Stomach (tissue), 9 donors: ENCODE data around the gene D2HGDH. TPM values are rescaled to one million over a fixed set of nuclear protein-coding genes. Genes with fewer than 3 reads are reported as not detected.
A peak's percentile ranks its signal among the peaks of the same experiment; 100 is the strongest.
"Not testable (repeated sequence)": the region's sequence is repeated elsewhere in the genome, so short reads cannot be mapped to it uniquely, and the experiment has no call there.

ENCODE experiments used
- DNase-seq, 2 donors: peaks; one replicate each; pipeline versions ENCODE4 v3.0.0 to v3.0.0-alpha.2; 2013 to 2019
- H3K27ac ChIP-seq, 5 donors: fragments of 200-600 bp in 4 of 5; sonication (generic) in 4 of 5; one replicate each; pipeline ENCODE4 v1.5.1; 2013 to 2019; ENCODE audit warnings: mild to moderate bottlenecking in 1 of 5, moderate library complexity in 1 of 5
- H3K27me3 ChIP-seq, 3 donors: fragments of 200-600 bp; sonication (generic); one replicate each; pipeline ENCODE4 v1.5.1; 2017 to 2019; ENCODE audit warnings: mixed run types in 1 of 3
- H3K36me3 ChIP-seq, 4 donors: fragments of 200-600 bp; sonication (generic); 1 replicate in 3 of 4; 2 replicates in 1 of 4; pipeline ENCODE4 v1.5.1; 2016 to 2019
- H3K4me1 ChIP-seq, 4 donors: fragments of 200-600 bp; sonication (generic); one replicate each; pipeline ENCODE4 v1.5.1; 2016 to 2019
- H3K4me3 ChIP-seq, 4 donors: fragments of 200-600 bp; sonication (generic) in 3 of 4; one replicate each; pipeline ENCODE4 v1.5.1; 2016 to 2019; ENCODE audit warnings: mild to moderate bottlenecking in 1 of 4
- H3K9me3 ChIP-seq, 4 donors: fragments of 200-600 bp; sonication (generic); one replicate each; pipeline ENCODE4 v1.5.1; 2016 to 2019
- EP300 ChIP-seq: sonication (generic); formaldehyde crosslinking; IDR thresholded peaks from one replicate; pipeline ENCODE4 v1.6.1; 2017; ENCODE audit warnings: antibody characterized with exemption
- POLR2A ChIP-seq, 4 donors: fragments of 450-650 bp; IDR thresholded peaks; one replicate each; pipeline ENCODE4 v1.6.1; 2016; ENCODE audit warnings: antibody characterized with exemption in 4 of 4, control low read depth in 2 of 4, mild to moderate bottlenecking in 1 of 4, moderate library complexity in 1 of 4
- POLR2AphosphoS5 ChIP-seq, 3 donors: sonication (generic); formaldehyde crosslinking; IDR thresholded peaks; one replicate each; pipeline ENCODE4 v1.6.1; 2016; ENCODE audit warnings: antibody characterized with exemption in 3 of 3
- WGBS, 5 donors: extraction: QIAGEN DNeasy Blood & Tissue Kit in 3 of 5; methylation state at CpG; one replicate each; pipeline versions ENCODE4 v1.1.5 to v1.1.7; 2013 to 2018; 5-methylcytosine and 5-hydroxymethylcytosine counted together
- intact Hi-C: fragments of 100-400 bp; cut with DNase I; formaldehyde crosslinking; loops from one replicate; pipeline ENCODE4 v1.15.1; 2023; ENCODE audit warnings: low total_unique reads
- polyA plus RNA-seq, 3 donors: library from polyadenylated mRNA; stranded (reverse); fragments of 200-250 nt; gene quantifications; one replicate each; pipeline ENCODE4 v1.2.3, GENCODE V29; 2013
- total RNA-seq, 5 donors: library from RNA; depleted of rRNA; stranded (reverse); fragments of >200 nt; gene quantifications; one replicate each; pipeline versions ENCODE4 v1.1.0 to v1.2.3, GENCODE V29; 2014 to 2016
- TF ChIP-seq, protein P1 (sequence below), 7 experiments: fragments of 450-650 bp in 4 of 7; fragments of 200-600 bp in 3 of 7; sonication (generic) in 3 of 7; IDR thresholded peaks; one replicate each; pipeline ENCODE4 v1.5.1; 2016 to 2019; ENCODE audit warnings: antibody characterized with exemption in 7 of 7, control low read depth in 2 of 7, mild to moderate bottlenecking in 1 of 7
- donor health status: healthy with polysubstance abuse.
- donor health status: Bipolar disorder and iron deficiency.
- donor health status: healthy.

Gene D2HGDH
- total and polyA plus RNA-seq, 8 donors = 17.3 to 369 (median 27.9) TPM

DNA sequence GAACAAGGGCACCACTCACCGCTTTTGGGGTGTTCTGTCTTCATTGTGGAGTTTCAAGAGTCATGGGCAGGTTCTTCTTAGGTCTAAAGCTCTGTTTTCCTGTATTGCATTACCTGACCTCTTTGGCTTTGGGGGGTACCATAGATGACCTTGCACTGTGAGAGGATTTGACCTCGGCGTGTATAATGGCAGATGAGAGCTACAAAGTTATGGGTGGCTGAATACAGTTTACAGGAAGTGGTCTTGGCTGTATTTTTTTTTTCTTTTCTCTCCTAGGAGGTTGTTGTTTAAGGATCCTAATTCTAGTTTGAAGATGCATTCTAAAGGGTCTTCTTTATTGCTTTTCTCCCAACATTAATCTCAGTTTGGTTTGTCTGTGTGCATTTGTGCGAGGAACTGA, 53.7 kb downstream of the D2HGDH start:
- no peak for TF ChIP-seq POLR2A (IDR thresholded peaks at IDR 0.05)
- WGBS, 5 donors = 84 to 92% (median 88%) methylated on average over 4 of the region's 4 CpGs

DNA sequence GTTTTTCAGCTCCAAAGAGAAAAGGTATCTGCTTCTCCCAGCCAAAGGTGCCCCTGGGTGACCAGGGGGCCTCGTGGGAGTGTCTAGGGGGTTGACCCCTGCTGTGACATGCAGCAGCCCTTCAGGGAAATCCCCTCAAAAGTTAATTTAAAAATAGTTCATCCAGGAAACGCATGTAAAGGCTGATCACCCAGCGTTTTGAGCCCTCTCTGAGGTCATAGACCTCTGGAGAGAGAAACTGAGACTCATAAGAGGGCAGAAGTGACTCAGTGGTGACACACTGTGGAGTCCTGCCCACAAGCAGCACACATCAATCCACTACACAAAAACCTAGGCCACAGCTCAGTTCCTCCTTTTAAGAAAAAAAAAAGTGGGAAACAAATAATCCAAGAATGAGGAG, 54.1 kb downstream of the D2HGDH start:
- DNase-seq = peak in 1 of 2 donors; percentile 4

More for the DNA sequence above, 53.7 kb downstream of the D2HGDH start:
- no peak for DNase-seq
- intact Hi-C loops = no loop called here
- no peaks in the 10 kb centered on the region for H3K36me3 ChIP-seq
- no peak overlapping the region for H3K4me3 ChIP-seq
- no peaks in the 10 kb centered on the region for H3K4me1 ChIP-seq
- H3K27ac ChIP-seq = no peak overlapping the region
- no peaks in the 10 kb centered on the region for H3K9me3 ChIP-seq
- H3K27me3 ChIP-seq = no peaks in the 10 kb centered on the region

DNA sequence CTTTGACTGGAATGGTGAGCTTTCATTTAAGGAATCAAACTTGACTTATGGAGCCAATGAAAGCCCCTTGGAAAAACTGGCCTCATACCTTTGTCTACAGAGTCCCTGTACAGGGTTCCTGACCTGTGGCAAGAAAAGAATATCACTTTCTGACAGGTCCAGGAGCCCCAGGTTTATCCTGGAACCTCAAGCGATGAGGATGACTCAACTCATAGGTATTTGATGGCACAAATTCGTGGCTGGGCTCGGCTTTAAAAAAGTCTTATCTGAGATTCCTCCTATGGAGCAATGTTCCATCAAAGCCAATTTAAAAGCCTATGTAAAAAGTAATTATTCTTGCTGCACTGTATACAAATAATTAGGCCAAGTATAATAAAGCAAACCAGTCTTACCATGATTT, 57.0 kb downstream of the D2HGDH start:
- H3K36me3 ChIP-seq, H3K27ac ChIP-seq, DNase-seq, H3K27me3 ChIP-seq, H3K4me1 ChIP-seq, H3K4me3 ChIP-seq, H3K9me3 ChIP-seq, intact Hi-C loops: not testable (repeated sequence)
- 72 to 78% (median 76%) methylated on average over 3 of the region's 3 CpGs for WGBS, 5 donors

More for the DNA sequence above, 54.1 kb downstream of the D2HGDH start:
- H3K4me3 ChIP-seq = no peak overlapping the region
- WGBS, 5 donors = 34 to 46% (median 44%) methylated on average over 3 of the region's 3 CpGs
- H3K36me3 ChIP-seq = no peaks in the 10 kb centered on the region
- H3K4me1 ChIP-seq = no peaks in the 10 kb centered on the region
- intact Hi-C loops = no loop called here
- no peaks in the 10 kb centered on the region for H3K27me3 ChIP-seq
- no peaks in the 10 kb centered on the region for H3K9me3 ChIP-seq
- H3K27ac ChIP-seq = no peak overlapping the region
- no peak for TF ChIP-seq POLR2A (IDR thresholded peaks at IDR 0.05)
- TF ChIP-seq POLR2AphosphoS5 (IDR thresholded peaks at IDR 0.05) = no peak
- TF ChIP-seq, protein P1, sequence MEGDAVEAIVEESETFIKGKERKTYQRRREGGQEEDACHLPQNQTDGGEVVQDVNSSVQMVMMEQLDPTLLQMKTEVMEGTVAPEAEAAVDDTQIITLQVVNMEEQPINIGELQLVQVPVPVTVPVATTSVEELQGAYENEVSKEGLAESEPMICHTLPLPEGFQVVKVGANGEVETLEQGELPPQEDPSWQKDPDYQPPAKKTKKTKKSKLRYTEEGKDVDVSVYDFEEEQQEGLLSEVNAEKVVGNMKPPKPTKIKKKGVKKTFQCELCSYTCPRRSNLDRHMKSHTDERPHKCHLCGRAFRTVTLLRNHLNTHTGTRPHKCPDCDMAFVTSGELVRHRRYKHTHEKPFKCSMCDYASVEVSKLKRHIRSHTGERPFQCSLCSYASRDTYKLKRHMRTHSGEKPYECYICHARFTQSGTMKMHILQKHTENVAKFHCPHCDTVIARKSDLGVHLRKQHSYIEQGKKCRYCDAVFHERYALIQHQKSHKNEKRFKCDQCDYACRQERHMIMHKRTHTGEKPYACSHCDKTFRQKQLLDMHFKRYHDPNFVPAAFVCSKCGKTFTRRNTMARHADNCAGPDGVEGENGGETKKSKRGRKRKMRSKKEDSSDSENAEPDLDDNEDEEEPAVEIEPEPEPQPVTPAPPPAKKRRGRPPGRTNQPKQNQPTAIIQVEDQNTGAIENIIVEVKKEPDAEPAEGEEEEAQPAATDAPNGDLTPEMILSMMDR (IDR thresholded peaks at IDR 0.05) = no peak
- no peak for TF ChIP-seq EP300

DNA sequence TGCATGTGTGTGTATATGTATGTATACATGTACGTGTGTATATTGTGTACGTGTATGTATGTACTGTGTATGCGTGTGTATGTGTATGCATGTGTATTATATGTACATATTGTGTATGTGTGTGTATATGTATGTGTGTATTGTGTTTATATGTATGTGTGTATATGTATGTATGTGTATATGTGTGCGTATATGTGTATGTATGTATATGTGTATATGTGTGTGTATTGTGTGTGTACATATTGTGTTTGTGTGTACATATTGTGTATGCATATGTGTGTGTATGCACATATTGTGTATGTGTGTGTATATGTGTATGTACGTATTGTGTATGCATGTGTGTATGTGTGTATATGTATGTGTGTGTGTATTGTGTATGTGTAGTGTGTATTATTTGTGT, 59.0 kb downstream of the D2HGDH start:
- WGBS, 5 donors = 93 to 98% (median 96%) methylated on average over 5 of the region's 5 CpGs
- Histone ChIP-seq H3K9me3 (no peaks in the 10 kb centered on the region), H3K4me1 (no peaks in the 10 kb centered on the region), H3K27me3 (peaks cover 0 to 20% (median 4%) of the 10 kb centered on the region in 3 donors), H3K27ac (no peak overlapping the region), H3K36me3 (no peaks in the 10 kb centered on the region), H3K4me3 (no peak overlapping the region)
- no peak for DNase-seq
- intact Hi-C loops = no loop called here
- no peak for TF ChIP-seq EP300
- TF ChIP-seq POLR2AphosphoS5 (IDR thresholded peaks at IDR 0.05) = no peak
- TF ChIP-seq, protein P1 (IDR thresholded peaks at IDR 0.05) = no peak
- no peak for TF ChIP-seq POLR2A (IDR thresholded peaks at IDR 0.05)

DNA sequence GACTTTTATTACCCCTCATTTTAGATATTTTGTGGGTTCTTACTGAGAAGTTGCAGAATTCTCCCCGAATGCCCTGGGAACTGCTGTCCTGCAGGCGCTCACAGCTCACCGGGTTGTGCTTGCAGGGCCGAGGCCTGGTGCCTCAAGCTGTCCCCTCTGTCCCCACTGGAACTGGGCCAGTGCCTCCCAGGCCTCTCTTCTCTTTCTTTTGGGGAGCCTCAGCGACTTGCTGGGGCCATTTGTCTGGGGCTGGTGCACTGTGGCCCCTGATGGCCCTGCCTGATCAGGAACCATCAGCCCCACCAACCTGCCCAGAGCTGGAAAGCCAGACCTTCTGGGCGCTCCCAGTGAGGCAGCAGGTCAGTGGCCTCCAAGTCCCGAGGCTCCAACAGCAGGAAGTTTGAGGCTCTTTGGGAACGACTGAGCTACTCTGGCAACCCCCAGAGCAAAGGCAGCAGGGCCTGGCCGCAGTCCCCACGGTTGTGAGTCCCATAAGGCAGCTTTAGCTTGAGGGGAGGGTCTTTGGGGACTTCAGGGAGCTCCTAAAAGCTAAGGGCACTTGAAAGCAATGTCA, 59.9 kb downstream of the D2HGDH start:
- 83 to 88% (median 85%) methylated on average over 10 of the region's 10 CpGs for WGBS, 5 donors
- DNase-seq = no peak
- Histone ChIP-seq H3K4me3 (no peak overlapping the region), H3K36me3 (no peaks in the 10 kb centered on the region), H3K27ac (no peak overlapping the region), H3K9me3 (no peaks in the 10 kb centered on the region), H3K27me3 (peaks cover 0 to 29% (median 4%) of the 10 kb centered on the region in 3 donors), H3K4me1 (no peaks in the 10 kb centered on the region)
- intact Hi-C loops = no loop called here
- no peak for TF ChIP-seq POLR2AphosphoS5 (IDR thresholded peaks at IDR 0.05)
- no peak for TF ChIP-seq EP300
- no peak for TF ChIP-seq POLR2A (IDR thresholded peaks at IDR 0.05)
- TF ChIP-seq, protein P1 (IDR thresholded peaks at IDR 0.05) = no peak
